Mesendoderm (in vitro differentiated cells): ENCODE measurements around the gene POLR2E.

ENCODE experiments used
- DNase-seq: peaks from one replicate; pipeline ENCODE4 v3.0.0; 2013
- H2AK5ac ChIP-seq: 2 replicates; pipeline ENCODE4 v1.6.1; 2013; ENCODE audit warnings: low read length, inconsistent platforms
- H2BK120ac ChIP-seq: 2 replicates; pipeline ENCODE4 v1.6.1; 2013; ENCODE audit warnings: low read depth, mild to moderate bottlenecking, low read length, moderate library complexity, mixed read lengths
- H2BK15ac ChIP-seq: replicated peaks from 2 replicates; pipeline ENCODE4 v1.6.1; 2013; ENCODE audit warnings: low read depth, mild to moderate bottlenecking, moderate library complexity
- H2BK5ac ChIP-seq: 2 replicates; pipeline ENCODE4 v1.6.1; 2013; ENCODE audit warnings: low read length, inconsistent platforms
- H3K18ac ChIP-seq: 2 replicates; pipeline ENCODE4 v1.6.1; 2013; ENCODE audit warnings: mild to moderate bottlenecking, low read length, mixed read lengths
- H3K23ac ChIP-seq: one replicate; pipeline ENCODE4 v1.6.1; 2013; ENCODE audit warnings: low read length
- H3K27ac ChIP-seq: 2 replicates; pipeline ENCODE4 v1.5.1; 2013; ENCODE audit warnings: low read depth, mild to moderate bottlenecking, inconsistent platforms, low read length, moderate library complexity
- H3K27me3 ChIP-seq: 2 replicates; pipeline ENCODE4 v1.6.1; 2013; ENCODE audit warnings: low read length, control low read depth, mild to moderate bottlenecking, inconsistent platforms; ENCODE audit not compliant: insufficient read depth, poor library complexity
- H3K36me3 ChIP-seq: 2 replicates; pipeline ENCODE4 v1.6.1; 2013; ENCODE audit warnings: low read length, inconsistent platforms; ENCODE audit not compliant: control insufficient read depth, insufficient read depth
- H3K4ac ChIP-seq: one replicate; pipeline ENCODE4 v1.6.1; 2013; ENCODE audit warnings: low read depth, mild to moderate bottlenecking, low read length, moderate library complexity
- H3K4me1 ChIP-seq: 2 replicates; pipeline ENCODE4 v1.6.1; 2013; ENCODE audit warnings: low read depth, low read length, inconsistent platforms; ENCODE audit not compliant: control insufficient read depth
- H3K4me2 ChIP-seq: 2 replicates; pipeline ENCODE4 v1.6.1; 2013; ENCODE audit warnings: low read length
- H3K4me3 ChIP-seq: 2 replicates; pipeline ENCODE4 v1.5.1; 2013; ENCODE audit warnings: mild to moderate bottlenecking, low read length
- H3K56ac ChIP-seq: one replicate; pipeline ENCODE4 v1.6.1; 2013; ENCODE audit warnings: low read length
- H3K79me1 ChIP-seq: 2 replicates; pipeline ENCODE4 v1.6.1; 2013; ENCODE audit warnings: low read length, inconsistent platforms
- H3K79me2 ChIP-seq: 2 replicates; pipeline ENCODE4 v1.6.1; 2013; ENCODE audit warnings: mild to moderate bottlenecking, low read length; ENCODE audit not compliant: control insufficient read depth, insufficient read depth
- H3K9ac ChIP-seq: 2 replicates; pipeline ENCODE4 v1.6.1; 2013; ENCODE audit warnings: low read length, inconsistent platforms
- H4K5ac ChIP-seq: one replicate; pipeline ENCODE4 v1.6.1; 2013; ENCODE audit warnings: low read length
- H4K8ac ChIP-seq: one replicate; pipeline ENCODE4 v1.6.1; 2013; ENCODE audit warnings: low read depth, mild to moderate bottlenecking, control low read depth, low read length, moderate library complexity
- WGBS: extraction: QIAGEN DNeasy Blood & Tissue Kit; methylation state at CpG from one replicate; pipeline ENCODE4 v1.1.7; 2013; ENCODE audit warnings: low lambda C conversion rate, missing lambda C conversion rate; ENCODE audit not compliant: insufficient coverage; ENCODE audit errors: extremely low coverage; 5-methylcytosine and 5-hydroxymethylcytosine counted together

The POLR2E gene

GRCh38 chr19:1055028-1055425 is 40.1 kb downstream of the POLR2E start:
- H2BK15ac ChIP-seq = no peak overlapping the region
- no peak overlapping the region for H4K5ac ChIP-seq
- no peak overlapping the region for H2BK5ac ChIP-seq
- no peak overlapping the region for H3K56ac ChIP-seq
- no peak overlapping the region for H3K18ac ChIP-seq
- no peak for DNase-seq
- no peak overlapping the region for H3K4ac ChIP-seq
- no peaks in the 10 kb centered on the region for H3K27me3 ChIP-seq
- no peaks in the 10 kb centered on the region for H3K79me1 ChIP-seq
- H4K8ac ChIP-seq = no peak overlapping the region
- H3K4me3 ChIP-seq = no peak overlapping the region
- H3K79me2 ChIP-seq = no peaks in the 10 kb centered on the region
- no peak overlapping the region for H3K23ac ChIP-seq
- WGBS = no CpG with 5 or more reads among the region's 14 CpGs
- no peak overlapping the region for H3K27ac ChIP-seq
- H3K36me3 ChIP-seq = no peaks in the 10 kb centered on the region
- no peak overlapping the region for H2AK5ac ChIP-seq
- no peak overlapping the region for H3K4me2 ChIP-seq
- no peak overlapping the region for H2BK120ac ChIP-seq
- no peaks in the 10 kb centered on the region for H3K4me1 ChIP-seq
- H3K9ac ChIP-seq = no peak overlapping the region

- WGBS = no CpG with 5 or more reads among the region's 28 CpGs
- H4K8ac ChIP-seq = no peak overlapping the region
- H2BK15ac ChIP-seq = no peak overlapping the region
- DNase-seq = no peak
- H2BK120ac ChIP-seq = no peak overlapping the region
- H3K79me2 ChIP-seq = no peaks in the 10 kb centered on the region
- no peak overlapping the region for H3K56ac ChIP-seq
- H3K4me1 ChIP-seq = no peaks in the 10 kb centered on the region
- no peaks in the 10 kb centered on the region for H3K27me3 ChIP-seq
- H3K23ac ChIP-seq = no peak overlapping the region
- H3K18ac ChIP-seq = no peak overlapping the region
- no peak overlapping the region for H3K4me3 ChIP-seq
- H3K27ac ChIP-seq = no peak overlapping the region
- no peak overlapping the region for H3K4me2 ChIP-seq
- H3K79me1 ChIP-seq = no peaks in the 10 kb centered on the region
- H3K9ac ChIP-seq = no peak overlapping the region
- no peak overlapping the region for H3K4ac ChIP-seq
- no peaks in the 10 kb centered on the region for H3K36me3 ChIP-seq
- no peak overlapping the region for H2AK5ac ChIP-seq
- H4K5ac ChIP-seq = no peak overlapping the region
- H2BK5ac ChIP-seq = no peak overlapping the region
Observed at GRCh38 chr19:1054102-1055027, 40.8 kb downstream of the POLR2E start.

GRCh38 chr19:1053176-1054101 is 41.7 kb downstream of the POLR2E start:
- Histone ChIP-seq H3K18ac (no peak overlapping the region), H3K4ac (no peak overlapping the region), H3K4me1 (no peaks in the 10 kb centered on the region), H3K56ac (no peak overlapping the region), H3K79me1 (no peaks in the 10 kb centered on the region), H3K27ac (no peak overlapping the region), H3K79me2 (no peaks in the 10 kb centered on the region), H2BK15ac (no peak overlapping the region), H3K27me3 (no peaks in the 10 kb centered on the region), H4K5ac (no peak overlapping the region), H2BK5ac (no peak overlapping the region), H2BK120ac (no peak overlapping the region), H4K8ac (no peak overlapping the region), H3K23ac (no peak overlapping the region), H3K4me3 (no peak overlapping the region), H3K9ac (no peak overlapping the region), H3K4me2 (no peak overlapping the region), H3K36me3 (no peaks in the 10 kb centered on the region), H2AK5ac (no peak overlapping the region)
- no peak for DNase-seq
- WGBS = no CpG with 5 or more reads among the region's 31 CpGs

- Histone ChIP-seq H3K27ac (no peak overlapping the region), H3K79me2 (no peaks in the 10 kb centered on the region), H2BK15ac (no peak overlapping the region), H3K4me1 (no peaks in the 10 kb centered on the region), H4K5ac (no peak overlapping the region), H3K36me3 (no peaks in the 10 kb centered on the region), H2BK5ac (no peak overlapping the region), H3K56ac (no peak overlapping the region), H3K4ac (no peak overlapping the region), H3K18ac (no peak overlapping the region), H2BK120ac (no peak overlapping the region), H4K8ac (no peak overlapping the region), H3K79me1 (no peaks in the 10 kb centered on the region), H3K4me2 (no peak overlapping the region), H3K23ac (no peak overlapping the region), H3K27me3 (no peaks in the 10 kb centered on the region), H3K9ac (no peak overlapping the region), H2AK5ac (no peak overlapping the region), H3K4me3 (no peak overlapping the region)
- DNase-seq = no peak
- no CpG with 5 or more reads among the region's 5 CpGs for WGBS
Observed at GRCh38 chr19:1052349-1052975, 42.7 kb downstream of the POLR2E start.

- Histone ChIP-seq H4K5ac (no peak overlapping the region), H3K27ac (no peak overlapping the region), H4K8ac (no peak overlapping the region), H3K4me3 (no peak overlapping the region), H3K79me1 (no peaks in the 10 kb centered on the region), H3K9ac (no peak overlapping the region), H3K4ac (no peak overlapping the region), H3K36me3 (no peaks in the 10 kb centered on the region), H2BK120ac (no peak overlapping the region), H3K23ac (no peak overlapping the region), H3K56ac (no peak overlapping the region), H2AK5ac (no peak overlapping the region), H3K27me3 (no peaks in the 10 kb centered on the region), H3K4me2 (no peak overlapping the region), H3K4me1 (no peaks in the 10 kb centered on the region), H3K79me2 (no peaks in the 10 kb centered on the region), H2BK5ac (no peak overlapping the region), H2BK15ac (no peak overlapping the region), H3K18ac (no peak overlapping the region)
- WGBS = no CpG with 5 or more reads among the region's 17 CpGs
- DNase-seq = no peak
Observed at GRCh38 chr19:1051791-1052190, 43.4 kb downstream of the POLR2E start.
